Measurements from ENCODE around the gene CACNB4. TPM values are rescaled to one million over a fixed set of nuclear protein-coding genes. Genes with fewer than 3 reads are reported as not detected.
"Not testable (repeated sequence)": the region's sequence is repeated elsewhere in the genome, so short reads cannot be mapped to it uniquely, and the experiment has no call there.

Gene CACNB4
- polyA plus RNA-seq (ENCODE audit: insufficient read length in 3 of 3): 10 to 100 TPM; 11.7 to 16.7 (median 12.2) TPM
- long read RNA-seq, donor 1: 0 reads
- long read RNA-seq, donor 2, full-length matches to known transcripts: 1 of 1 reads
- long read RNA-seq, donor 2, partial matches to known transcripts: 0 of 1 reads
- long read RNA-seq, donor 2, other reads (novel, unspliced or antisense): 0 of 1 reads
- long read RNA-seq, donor 3, full-length matches to known transcripts: 1 of 1 reads
- long read RNA-seq, donor 3, partial matches to known transcripts: 0 of 1 reads
- long read RNA-seq, donor 3, other reads (novel, unspliced or antisense): 0 of 1 reads
- long read RNA-seq, donor 4, full-length matches to known transcripts: 4 of 4 reads
- long read RNA-seq, donor 4, partial matches to known transcripts: 0 of 4 reads
- long read RNA-seq, donor 4, other reads (novel, unspliced or antisense): 0 of 4 reads
- long read RNA-seq, donor 5: 0 reads
- long read RNA-seq, donor 6, full-length matches to known transcripts: 2 of 2 reads
- long read RNA-seq, donor 6, partial matches to known transcripts: 0 of 2 reads
- long read RNA-seq, donor 6, other reads (novel, unspliced or antisense): 0 of 2 reads
- long read RNA-seq, donor 7, full-length matches to known transcripts: 4 of 4 reads
- long read RNA-seq, donor 7, partial matches to known transcripts: 0 of 4 reads
- long read RNA-seq, donor 7, other reads (novel, unspliced or antisense): 0 of 4 reads
- long read RNA-seq, donor 8, full-length matches to known transcripts: 4 of 4 reads
- long read RNA-seq, donor 8, partial matches to known transcripts: 0 of 4 reads
- long read RNA-seq, donor 8, other reads (novel, unspliced or antisense): 0 of 4 reads
- long read RNA-seq, donor 9: 0 reads
- long read RNA-seq, donor 10, full-length matches to known transcripts: 1 of 1 reads
- long read RNA-seq, donor 10, partial matches to known transcripts: 0 of 1 reads
- long read RNA-seq, donor 10, other reads (novel, unspliced or antisense): 0 of 1 reads
- long read RNA-seq, donor 11, full-length matches to known transcripts: 1 of 1 reads
- long read RNA-seq, donor 11, partial matches to known transcripts: 0 of 1 reads
- long read RNA-seq, donor 11, other reads (novel, unspliced or antisense): 0 of 1 reads
- long read RNA-seq, donor 12, full-length matches to known transcripts: 3 of 3 reads
- long read RNA-seq, donor 12, partial matches to known transcripts: 0 of 3 reads
- long read RNA-seq, donor 12, other reads (novel, unspliced or antisense): 0 of 3 reads
- long read RNA-seq, donor 13, full-length matches to known transcripts: 2 of 2 reads
- long read RNA-seq, donor 13, partial matches to known transcripts: 0 of 2 reads
- long read RNA-seq, donor 13, other reads (novel, unspliced or antisense): 0 of 2 reads
- long read RNA-seq, donor 14: 0 reads
- long read RNA-seq, donor 15: 0 reads
- long read RNA-seq, donor 16, full-length matches to known transcripts: 6 of 6 reads
- long read RNA-seq, donor 16, partial matches to known transcripts: 0 of 6 reads
- long read RNA-seq, donor 16, other reads (novel, unspliced or antisense): 0 of 6 reads

DNA sequence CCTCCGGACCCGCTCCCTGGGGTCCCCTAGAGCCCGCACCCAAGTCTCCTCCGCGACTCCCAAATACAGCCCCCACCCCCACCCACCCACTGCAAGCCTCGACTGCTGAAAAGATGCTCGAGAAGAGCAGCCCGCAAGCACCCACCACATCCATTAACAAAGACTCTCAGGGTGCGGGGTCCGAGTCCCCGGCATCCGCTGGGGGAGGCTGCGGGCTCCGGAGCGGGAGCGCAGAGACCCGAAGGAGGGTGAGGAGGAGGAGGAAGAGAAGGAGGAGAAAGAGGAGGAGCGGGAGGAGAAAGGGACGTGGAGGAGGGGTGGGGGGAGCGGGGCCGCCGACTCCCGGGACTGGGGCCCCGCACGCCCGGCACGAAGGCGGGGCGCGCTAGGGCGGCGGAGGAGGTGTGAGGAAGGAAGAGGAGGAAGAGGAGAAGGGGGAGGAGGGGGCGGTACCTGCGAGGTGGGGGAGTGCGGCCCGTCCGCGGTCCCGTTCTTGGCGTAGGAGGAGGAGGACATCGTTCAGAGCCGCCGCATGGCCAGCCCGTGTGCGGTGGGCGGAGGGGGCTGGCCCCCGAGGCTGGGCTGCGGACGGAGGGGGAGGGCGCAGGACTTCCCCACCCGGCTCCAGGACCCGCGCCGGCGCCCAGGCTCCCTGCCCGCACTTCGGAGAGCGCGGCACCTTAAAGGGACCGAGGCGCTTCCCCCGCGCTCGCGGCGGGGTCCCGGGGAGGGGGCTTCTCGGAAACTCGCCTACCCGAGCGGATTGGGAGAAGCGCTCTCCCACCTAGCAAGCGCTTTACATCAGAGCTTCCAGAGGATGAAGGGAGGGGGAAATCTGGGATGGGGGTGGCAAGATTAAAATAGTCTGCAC, at the start of gene CACNB4:
TSS of gene CACNB4 (minus strand) at position 549 of the 871 bp plus-strand sequence.
- peak in 7 of 11 donors; percentile 6 to 28 (median 16) for DNase-seq (ENCODE audit: extremely low read depth in 1 of 11, low read depth in 9 of 11, low spot score in 4 of 11)

DNA sequence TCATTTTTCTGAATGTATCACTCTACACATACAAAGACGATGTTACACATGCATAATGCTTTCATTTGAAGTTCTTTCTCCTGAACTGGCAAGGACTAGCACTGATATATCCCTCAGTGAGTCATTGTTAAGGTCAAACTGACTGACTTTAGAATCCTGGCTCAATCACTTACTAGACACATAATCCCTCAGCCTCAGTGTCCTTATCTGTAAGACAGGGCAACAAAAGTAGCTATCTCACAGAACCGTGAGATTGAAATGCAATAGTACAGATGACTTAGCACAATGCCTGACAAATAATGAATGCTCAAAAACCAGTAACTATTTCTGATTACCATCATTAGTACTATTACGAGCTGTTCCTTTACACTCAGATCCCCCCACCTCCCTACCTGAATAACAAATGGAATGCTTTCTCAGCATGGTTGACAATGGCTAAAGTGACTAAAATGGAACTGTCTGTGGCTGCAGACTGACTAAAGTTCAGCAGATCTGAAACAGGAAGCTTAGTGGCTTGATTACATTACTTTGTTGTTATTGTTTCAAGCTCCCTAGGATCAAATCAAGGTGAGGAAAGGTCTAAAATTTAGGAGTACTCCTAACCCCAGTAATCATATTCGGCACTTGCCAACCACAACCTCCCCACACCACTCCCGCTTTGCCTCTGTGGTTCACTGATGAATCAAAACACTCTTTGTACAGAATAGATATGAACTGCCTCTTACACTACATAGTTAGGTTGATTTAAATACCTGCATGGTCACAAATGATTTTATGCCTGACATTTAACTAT, 35.8 kb upstream of the CACNB4 start:
- DNase-seq (ENCODE audit: extremely low read depth in 1 of 11, low read depth in 9 of 11, low spot score in 4 of 11): no peak

DNA sequence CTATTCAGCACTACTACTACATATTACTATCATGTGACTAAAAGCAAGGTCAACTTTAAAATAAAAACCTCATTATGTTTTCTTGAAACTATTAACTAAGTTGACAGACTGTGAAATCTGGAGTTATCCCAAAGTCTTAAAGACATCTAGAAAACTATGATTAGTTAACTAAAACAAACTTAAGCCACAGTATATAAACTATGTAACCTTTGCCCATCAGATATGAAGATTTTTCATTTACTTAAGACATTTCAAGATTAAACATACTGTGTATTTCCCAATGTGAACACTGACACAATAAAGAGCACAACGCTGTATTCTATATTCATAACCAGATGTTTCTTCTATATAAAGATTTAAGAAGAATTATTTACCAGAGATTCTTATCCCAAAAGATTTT, 33.5 kb upstream of the CACNB4 start:
- DNase-seq (ENCODE audit: extremely low read depth in 1 of 11, low read depth in 9 of 11, low spot score in 4 of 11): peak in 1 of 11 donors; percentile 2

DNA sequence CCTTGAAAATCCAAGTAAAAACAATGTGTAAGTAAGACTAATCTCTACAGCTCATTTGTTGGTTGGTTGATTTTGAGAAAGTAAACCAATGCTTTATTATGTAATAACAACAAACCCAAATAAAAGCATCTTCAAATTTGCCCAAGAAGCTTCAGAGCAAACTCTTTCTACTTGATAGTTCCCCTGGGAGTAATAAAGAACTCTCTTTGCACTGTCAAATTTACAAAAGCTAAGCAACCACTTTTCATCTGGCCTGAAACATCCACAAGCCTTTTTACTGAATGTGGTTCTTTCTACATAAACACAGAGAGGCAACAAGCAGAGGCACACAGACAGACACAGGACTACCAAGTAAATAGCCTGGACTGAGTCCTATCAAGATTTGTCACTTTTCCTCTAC, 28.8 kb upstream of the CACNB4 start:
- peak in 2 of 11 donors; percentile 1 to 4 for DNase-seq (ENCODE audit: extremely low read depth in 1 of 11, low read depth in 9 of 11, low spot score in 4 of 11)

DNA sequence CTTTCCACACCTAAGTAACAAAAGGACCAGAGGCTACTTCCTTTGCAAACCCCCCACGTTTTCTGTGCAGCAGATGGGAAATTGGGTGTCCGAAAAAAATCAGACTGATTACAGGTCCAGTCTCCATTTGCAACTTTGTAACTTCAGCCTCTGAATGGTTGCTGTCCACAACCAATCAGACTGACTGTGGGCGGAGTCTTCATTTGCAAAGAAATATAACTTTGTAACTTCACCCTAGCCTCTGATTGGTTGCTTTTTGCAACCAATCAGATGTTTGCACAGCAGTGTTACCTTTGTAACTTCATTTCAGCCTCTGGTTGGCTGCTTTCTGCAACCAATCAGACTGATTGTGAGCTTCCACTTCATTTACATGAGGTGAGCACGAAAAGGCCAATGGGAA, 27.8 kb upstream of the CACNB4 start:
- DNase-seq (ENCODE audit: extremely low read depth in 1 of 11, low read depth in 9 of 11, low spot score in 4 of 11): no peak

DNA sequence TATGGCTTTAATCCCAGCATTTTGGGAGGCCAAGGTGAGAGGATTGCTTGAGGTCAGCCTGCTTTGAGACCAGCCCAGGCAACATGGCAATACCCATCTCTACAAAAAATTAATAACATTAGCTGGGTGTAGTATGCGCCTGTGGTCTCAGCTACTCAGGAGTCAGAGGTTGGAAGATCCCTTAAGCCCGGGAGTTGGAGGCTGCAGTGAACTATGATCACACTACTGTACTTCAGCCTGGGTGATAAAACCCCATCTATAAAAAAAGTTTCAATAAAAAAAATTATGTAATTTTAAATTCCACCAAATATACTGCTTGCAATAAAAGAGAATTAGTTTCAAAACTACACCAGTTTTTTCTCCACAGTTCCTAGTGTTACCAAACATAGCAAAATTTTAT, 23.3 kb upstream of the CACNB4 start:
- DNase-seq (ENCODE audit: extremely low read depth in 1 of 11, low read depth in 9 of 11, low spot score in 4 of 11): no peak

DNA sequence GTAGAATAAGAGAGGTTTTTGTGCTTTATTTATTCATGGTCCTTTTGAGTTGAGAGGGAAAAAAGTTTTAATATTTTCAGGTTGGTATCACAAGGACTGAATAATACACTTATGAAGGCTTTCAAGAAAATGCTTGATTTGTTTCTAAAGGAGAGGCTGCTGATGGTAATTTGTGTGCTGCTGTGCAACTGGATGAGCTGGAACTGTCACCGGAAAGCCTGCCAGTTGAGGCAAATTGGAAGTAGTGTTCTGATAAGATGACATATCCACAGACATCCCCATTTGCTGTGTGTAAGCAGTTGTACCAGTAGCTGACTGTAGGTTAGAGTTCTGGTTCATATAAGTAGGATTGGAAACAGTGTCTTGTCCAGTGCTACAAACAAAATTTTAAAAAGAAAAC, 21.6 kb upstream of the CACNB4 start:
- no peak for DNase-seq (ENCODE audit: extremely low read depth in 1 of 11, low read depth in 9 of 11, low spot score in 4 of 11)

DNA sequence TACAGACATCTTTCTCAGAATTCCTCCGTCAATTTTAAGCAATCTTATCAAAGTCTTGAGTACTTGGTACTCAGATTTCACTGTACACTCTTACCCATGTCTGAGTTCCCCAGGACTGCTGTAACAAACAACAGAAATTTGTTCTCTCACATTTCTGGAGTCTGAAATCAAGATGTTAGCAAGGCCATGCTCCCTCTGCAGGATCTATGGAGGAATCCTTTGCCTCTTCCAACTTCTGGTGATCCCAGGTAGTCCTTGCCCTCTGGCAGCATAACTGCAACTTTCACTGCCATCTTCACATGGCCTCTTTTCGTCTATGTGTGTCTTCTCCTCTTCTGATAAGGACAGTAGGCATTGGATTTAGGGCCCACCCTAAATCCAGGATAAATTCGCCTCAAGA, 17.1 kb upstream of the CACNB4 start:
- no peak for DNase-seq (ENCODE audit: extremely low read depth in 1 of 11, low read depth in 9 of 11, low spot score in 4 of 11)

DNA sequence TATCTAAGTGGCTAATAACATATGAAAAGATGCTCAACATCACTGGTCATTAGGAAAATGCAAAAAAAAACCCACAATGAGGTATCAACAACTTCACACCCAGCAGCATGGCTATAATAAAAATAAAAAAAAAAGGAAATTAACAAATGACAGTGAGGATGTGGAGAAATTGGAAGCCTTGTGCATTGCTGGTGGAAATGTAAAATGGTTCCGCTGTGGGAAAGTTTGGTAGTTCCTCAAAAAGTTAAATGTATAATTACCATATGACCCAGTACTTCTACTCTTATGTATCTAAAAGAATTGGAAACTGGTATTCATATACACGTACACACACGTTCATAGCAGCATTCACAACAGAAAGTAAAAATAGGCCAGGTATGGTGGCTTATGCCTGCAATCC, 15.5 kb upstream of the CACNB4 start:
- DNase-seq (ENCODE audit: extremely low read depth in 1 of 11, low read depth in 9 of 11, low spot score in 4 of 11): no peak

DNA sequence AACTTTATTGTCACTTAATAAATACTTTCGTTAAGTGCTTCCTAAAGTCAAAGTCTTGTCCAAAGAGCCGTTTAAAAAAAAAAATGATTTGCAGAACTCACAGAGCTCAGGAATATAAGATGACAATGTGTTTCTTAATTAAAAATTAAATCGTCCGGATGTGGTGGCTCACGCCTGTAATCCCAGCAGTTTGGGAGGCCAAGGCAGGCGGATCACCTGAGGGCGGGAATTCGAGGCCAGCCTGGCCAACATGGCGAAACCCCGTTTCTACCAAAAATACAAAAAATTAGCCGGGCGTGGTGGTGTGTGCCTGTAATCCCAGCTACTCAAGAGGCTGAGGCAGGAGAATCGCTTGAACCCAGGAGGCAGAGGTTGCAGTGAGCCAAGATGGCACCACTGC, 8.3 kb upstream of the CACNB4 start:
- DNase-seq (ENCODE audit: extremely low read depth in 1 of 11, low read depth in 9 of 11, low spot score in 4 of 11): not testable (repeated sequence)

DNA sequence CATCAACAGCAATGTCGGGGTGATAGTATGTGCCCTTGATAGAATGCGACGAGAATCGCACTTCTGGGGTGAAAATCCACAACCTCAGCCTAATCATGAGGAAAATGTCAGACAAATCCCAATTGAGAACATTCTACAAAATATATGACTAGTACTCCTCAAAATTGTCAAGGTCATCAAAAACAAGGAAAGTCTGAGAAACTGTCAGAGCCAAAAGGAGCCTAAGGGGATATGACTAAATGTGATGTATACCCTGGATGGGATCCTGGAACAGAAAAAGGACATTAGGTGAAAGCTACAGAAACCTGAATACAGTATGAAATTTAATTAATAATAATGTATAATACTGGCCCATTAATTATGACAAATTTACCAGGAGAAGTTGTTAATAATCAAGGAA, 7.6 kb upstream of the CACNB4 start:
- no peak for DNase-seq (ENCODE audit: extremely low read depth in 1 of 11, low read depth in 9 of 11, low spot score in 4 of 11)

DNA sequence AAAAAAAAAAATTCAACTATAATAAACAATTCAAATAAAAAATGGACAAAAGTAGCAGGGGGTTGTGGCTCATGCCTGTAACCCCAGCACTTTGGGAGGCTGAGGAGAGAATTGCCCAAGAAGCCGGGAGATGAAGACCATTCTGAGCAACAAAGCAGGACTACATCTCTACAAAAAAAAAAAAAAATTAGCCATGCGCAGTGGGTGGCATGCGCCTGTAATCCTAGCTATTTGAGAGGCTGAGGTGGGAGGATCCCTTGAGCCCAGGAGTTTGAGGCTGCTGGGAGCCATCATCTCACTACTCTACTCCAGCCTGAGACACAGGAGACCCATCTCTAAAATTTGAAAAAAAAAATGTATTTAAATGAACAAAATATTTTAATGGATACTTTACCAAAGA, 4.4 kb upstream of the CACNB4 start:
- DNase-seq (ENCODE audit: extremely low read depth in 1 of 11, low read depth in 9 of 11, low spot score in 4 of 11): no peak

DNA sequence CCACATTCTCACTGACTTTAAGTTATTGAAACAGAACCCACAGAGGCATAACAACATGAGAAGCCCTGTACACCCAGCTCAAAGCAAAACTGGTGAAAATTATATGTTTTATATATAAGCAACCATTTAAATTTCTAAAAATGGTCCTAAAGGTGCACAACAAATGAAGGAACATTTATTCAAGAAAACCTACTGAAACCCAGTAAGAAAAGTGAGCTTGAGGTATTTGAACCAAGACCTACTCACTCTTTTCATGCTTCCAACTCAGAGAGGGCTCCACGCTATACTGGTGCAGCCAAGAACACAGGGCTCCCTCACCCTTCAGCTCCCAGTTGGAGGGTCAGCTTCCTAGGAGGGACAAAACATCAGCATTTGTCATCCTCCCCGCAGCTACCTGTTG, 2.1 kb upstream of the CACNB4 start:
- DNase-seq (ENCODE audit: extremely low read depth in 1 of 11, low read depth in 9 of 11, low spot score in 4 of 11): no peak

DNA sequence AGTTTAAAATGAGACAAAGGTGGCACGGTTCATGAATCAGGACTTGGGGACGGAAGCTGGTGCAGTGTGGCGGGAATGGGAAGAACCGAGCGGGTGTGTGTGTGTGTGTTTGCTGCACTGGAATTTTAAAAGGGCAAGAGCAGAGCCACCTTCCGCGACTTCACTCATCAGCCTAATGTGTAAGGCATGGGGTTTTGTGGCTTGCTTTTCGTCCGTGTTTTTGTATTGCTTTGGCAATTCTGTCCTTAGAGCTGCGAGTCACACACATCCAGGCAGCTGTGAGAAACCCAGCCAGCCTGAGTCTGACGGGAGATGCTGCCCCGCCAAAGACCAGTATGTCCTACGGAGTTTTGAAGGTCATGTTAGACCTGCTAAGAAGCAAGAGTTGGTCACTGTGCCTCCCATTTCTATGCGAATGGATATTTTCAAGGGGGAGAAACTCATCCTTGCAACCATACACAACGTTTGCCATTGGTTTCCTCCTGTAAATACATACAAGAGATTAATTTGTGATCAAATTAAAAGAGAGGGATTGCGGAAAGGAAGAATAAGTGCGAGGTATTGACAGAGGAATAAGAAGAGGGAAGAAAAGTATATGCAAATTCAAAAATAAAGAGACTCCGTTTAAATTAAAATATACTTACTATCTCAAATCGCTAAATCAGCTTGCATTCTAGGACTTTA, 665 bp upstream of the CACNB4 start:
- DNase-seq (ENCODE audit: extremely low read depth in 1 of 11, low read depth in 9 of 11, low spot score in 4 of 11): peak in 7 of 11 donors; percentile 2 to 24 (median 15)

DNA sequence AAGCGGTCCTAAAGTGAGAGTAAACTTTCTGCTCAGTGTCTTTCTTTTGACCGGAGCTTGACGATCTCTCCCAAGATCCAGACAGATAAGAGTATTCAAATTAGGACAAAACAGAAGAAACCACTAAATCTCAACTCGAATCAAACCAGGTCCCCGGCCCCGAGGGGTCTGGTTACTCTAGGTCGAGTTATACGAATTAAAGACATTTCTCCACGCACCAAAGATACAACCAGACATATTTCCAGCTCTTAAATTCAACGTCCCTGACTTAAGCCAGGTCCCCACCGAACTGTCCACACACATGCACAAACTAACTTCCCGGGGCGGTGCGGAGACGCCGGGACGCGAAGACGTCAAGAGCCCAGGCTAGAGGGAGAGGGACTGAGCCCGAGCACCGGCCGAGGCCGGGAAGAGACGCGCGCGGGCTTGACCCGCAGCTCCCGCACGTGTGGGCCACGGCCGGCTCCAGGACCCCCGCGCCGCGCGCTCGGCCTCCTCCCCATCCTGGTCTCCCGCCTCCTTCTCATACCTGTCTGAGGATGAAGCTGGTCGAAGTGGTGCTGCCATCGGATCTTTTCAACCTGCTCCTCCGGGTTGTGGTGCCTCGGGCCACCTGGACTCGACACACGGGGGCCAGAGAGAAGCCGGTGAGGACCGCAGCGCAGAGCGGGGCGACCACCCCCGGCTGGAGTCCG, 896 bp downstream of the CACNB4 start:
- peak in 7 of 11 donors; percentile 9 to 34 (median 15) for DNase-seq (ENCODE audit: extremely low read depth in 1 of 11, low read depth in 9 of 11, low spot score in 4 of 11)

DNA sequence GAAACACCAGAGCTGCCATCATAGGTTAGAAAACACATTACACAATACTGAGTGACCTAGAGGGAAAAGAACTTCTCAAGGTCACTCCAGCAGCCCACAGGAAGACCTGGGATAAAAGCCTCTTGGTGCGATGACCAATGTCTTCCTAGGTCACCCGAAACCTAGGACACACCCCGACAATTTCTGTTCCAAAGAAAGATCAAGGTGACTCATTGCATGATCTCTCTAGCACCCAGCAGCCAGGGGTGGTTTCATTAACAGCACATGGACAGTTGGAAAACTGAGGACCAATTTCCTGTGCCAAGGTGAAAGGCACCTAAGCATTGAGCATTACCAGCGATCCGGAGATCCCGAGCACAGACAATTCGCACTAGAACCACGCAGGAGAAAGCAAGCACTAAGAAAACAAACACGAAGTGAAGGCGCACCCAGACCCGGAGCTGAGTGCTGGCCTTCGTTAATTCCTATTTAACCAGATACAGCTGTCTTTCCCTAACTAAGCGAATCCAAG, 1.5 kb downstream of the CACNB4 start:
- peak in 5 of 11 donors; percentile 2 to 19 (median 8) for DNase-seq (ENCODE audit: extremely low read depth in 1 of 11, low read depth in 9 of 11, low spot score in 4 of 11)
